Right lobe of liver (tissue), 4 donors: ENCODE results near the gene ALKBH8.
"Not testable (repeated sequence)": the region's sequence is repeated elsewhere in the genome, so short reads cannot be mapped to it uniquely, and the experiment has no call there.

Experiments
- POLR2A ChIP-seq: fragments of 450-650 bp; IDR thresholded peaks from one replicate; pipeline ENCODE4 v1.6.1; 2017; ENCODE audit warnings: antibody characterized with exemption, mild to moderate bottlenecking
- TF ChIP-seq, protein P1 (sequence below), 4 donors: fragments of 200-600 bp in 3 of 4; fragments of 450-650 bp in 1 of 4; IDR thresholded peaks; one replicate each; pipeline versions ENCODE4 v1.5.1 to v1.8.0; 2016 to 2022; ENCODE audit warnings: antibody characterized with exemption in 4 of 4, mild to moderate bottlenecking in 2 of 4
- donor health status: DM: no; HTN: no; CAD: no.
- donor health status: DM: no; HTN: no; CAD: no.
- donor health status: DM: no; HTN: yes; CAD: no.

DNA sequence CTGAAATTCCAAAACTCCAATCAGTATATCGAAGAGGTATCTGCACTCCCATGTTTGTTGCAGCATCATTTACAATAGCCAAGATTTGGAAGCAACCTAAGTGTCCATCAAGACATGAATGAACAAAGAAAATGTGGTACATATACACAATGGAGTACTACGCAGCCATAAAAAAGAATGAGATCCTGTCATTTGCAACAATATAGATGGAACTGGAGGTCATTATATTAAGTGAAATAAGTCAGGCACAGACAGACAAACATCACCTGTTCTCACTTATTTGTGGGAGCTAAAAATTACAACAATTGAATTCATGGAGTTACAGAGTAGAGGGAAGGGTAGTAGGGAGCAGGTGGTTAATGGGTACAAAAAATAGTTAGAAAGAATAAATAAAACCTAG, 13.6 kb upstream of the ALKBH8 start:
- not testable (repeated sequence) for TF ChIP-seq POLR2A
- TF ChIP-seq, protein P1, sequence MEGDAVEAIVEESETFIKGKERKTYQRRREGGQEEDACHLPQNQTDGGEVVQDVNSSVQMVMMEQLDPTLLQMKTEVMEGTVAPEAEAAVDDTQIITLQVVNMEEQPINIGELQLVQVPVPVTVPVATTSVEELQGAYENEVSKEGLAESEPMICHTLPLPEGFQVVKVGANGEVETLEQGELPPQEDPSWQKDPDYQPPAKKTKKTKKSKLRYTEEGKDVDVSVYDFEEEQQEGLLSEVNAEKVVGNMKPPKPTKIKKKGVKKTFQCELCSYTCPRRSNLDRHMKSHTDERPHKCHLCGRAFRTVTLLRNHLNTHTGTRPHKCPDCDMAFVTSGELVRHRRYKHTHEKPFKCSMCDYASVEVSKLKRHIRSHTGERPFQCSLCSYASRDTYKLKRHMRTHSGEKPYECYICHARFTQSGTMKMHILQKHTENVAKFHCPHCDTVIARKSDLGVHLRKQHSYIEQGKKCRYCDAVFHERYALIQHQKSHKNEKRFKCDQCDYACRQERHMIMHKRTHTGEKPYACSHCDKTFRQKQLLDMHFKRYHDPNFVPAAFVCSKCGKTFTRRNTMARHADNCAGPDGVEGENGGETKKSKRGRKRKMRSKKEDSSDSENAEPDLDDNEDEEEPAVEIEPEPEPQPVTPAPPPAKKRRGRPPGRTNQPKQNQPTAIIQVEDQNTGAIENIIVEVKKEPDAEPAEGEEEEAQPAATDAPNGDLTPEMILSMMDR (IDR thresholded peaks at IDR 0.05) = not testable (repeated sequence)
